Activated B cell treated with CpG ODN at 0.5 μM for 24 hours (primary cell): ENCODE results near the gene PUS3. TPM values are rescaled to one million over a fixed set of nuclear protein-coding genes. Genes with fewer than 3 reads are reported as not detected.

Source experiments
- ATAC-seq: fragments of 200-7000 bp; cut with Tn5 transposase; one replicate; pipeline ENCODE4 v1.10.0; 2021; ENCODE audit warnings: low read depth, mild to moderate bottlenecking, moderate library complexity
- CTCF ChIA-PET: fragments of 350-600 bp; sonication (Branson Sonifier 250); formaldehyde crosslinking; loops from one replicate; lab custom pipeline; 2021; ENCODE audit warnings: antibody characterized with exemption; lab: Charles Lee
- POLR2A ChIA-PET: fragments of 350-600 bp; sonication (Branson Sonifier 250); formaldehyde crosslinking; loops from one replicate; lab custom pipeline; 2021; ENCODE audit warnings: antibody characterized with exemption; lab: Charles Lee
- DNase-seq: peaks from one replicate; pipeline ENCODE4 v3.0.0; 2022
- H3K27ac Mint-ChIP-seq: one replicate; pipeline ENCODE4 v1.8.0; 2020; ENCODE audit warnings: mixed read lengths
- H3K27me3 Mint-ChIP-seq: one replicate; pipeline ENCODE4 v1.8.0; 2021; ENCODE audit warnings: mixed read lengths
- H3K36me3 Mint-ChIP-seq: one replicate; pipeline ENCODE4 v1.8.0; 2021; ENCODE audit warnings: low read depth, mixed read lengths
- H3K4me1 Mint-ChIP-seq: one replicate; pipeline ENCODE4 v1.8.0; 2021; ENCODE audit warnings: mixed read lengths
- H3K4me3 Mint-ChIP-seq: one replicate; pipeline ENCODE4 v1.8.0; 2020; ENCODE audit warnings: mild to moderate bottlenecking, mixed read lengths
- H3K9me3 Mint-ChIP-seq: one replicate; pipeline ENCODE4 v1.8.0; 2020; ENCODE audit warnings: mixed read lengths
- CTCF ChIP-seq: fragments of 200-600 bp; IDR thresholded peaks from one replicate; pipeline ENCODE4 v1.8.0; 2022; ENCODE audit warnings: antibody characterized with exemption, mild to moderate bottlenecking
- intact Hi-C: fragments of 100-400 bp; cut with micrococcal nuclease; formaldehyde crosslinking; loops from one replicate; pipeline ENCODE4 v1.15.1; 2024
- total RNA-seq: library from RNA; stranded (reverse); gene quantifications from 2 replicates; pipeline ENCODE4 v1.2.3, GENCODE V29; 2022

The PUS3 gene
- 10.2 and 13.2 TPM in 2 replicates for total RNA-seq

GRCh38 chr11:125902927-125903710 lies at the start of gene PUS3:
TSS of gene PUS3 (minus strand) at chr11:125903206. CDS start at chr11:125896284, 6,922 bp downstream.
- Mint-ChIP-seq H3K27ac (peak within 1 kb of the TSS; percentile 88), H3K9me3 (no peaks in the 10 kb centered on the region), H3K36me3 (peaks cover 30% of the 10 kb centered on the region), H3K4me1 (peaks cover 31% of the 10 kb centered on the region), H3K27me3 (peaks cover 22% of the 10 kb centered on the region), H3K4me3 (peak within 1 kb of the TSS; percentile 94)
- POLR2A ChIA-PET = interaction anchor here (0.6 to 2.7 kb wide), 10 partner anchors 11 to 950 kb away, joined by 3 to 64 read pairs (median 4); partner anchors contain the start of genes CCDC15, CHEK1, DCPS and HYLS1
- DNase-seq = peak; percentile 77
- peak; percentile 96 for ATAC-seq
- intact Hi-C loops = loop anchor here (1.0 to 5.0 kb wide), 5 partner anchors 16 to 366 kb away; partner anchors contain the start of genes CDON, CHEK1, FAM118B and FOXRED1
- CTCF ChIA-PET = interaction anchor here (1.0 to 1.6 kb wide), 3 partner anchors 15 to 278 kb away, joined by 3 to 13 read pairs (median 3); partner anchors contain the start of gene HYLS1
- TF ChIP-seq CTCF = no peak

GRCh38 chr11:125952559-125952958 lies 49.6 kb upstream of the PUS3 start:
- ChIA-PET POLR2A (no interaction called here), CTCF (no interaction called here)
- TF ChIP-seq CTCF = no peak
- Mint-ChIP-seq H3K36me3 (no peaks in the 10 kb centered on the region), H3K9me3 (no peaks in the 10 kb centered on the region), H3K4me3 (no peak overlapping the region), H3K27me3 (peaks cover 4% of the 10 kb centered on the region), H3K27ac (no peak overlapping the region), H3K4me1 (no peaks in the 10 kb centered on the region)
- DNase-seq (no peak), ATAC-seq (no peak)
- intact Hi-C loops = no loop called here

GRCh38 chr11:125951731-125952130 lies 48.7 kb upstream of the PUS3 start:
- DNase-seq (no peak), ATAC-seq (no peak)
- intact Hi-C loops = no loop called here
- Mint-ChIP-seq H3K27ac (no peak overlapping the region), H3K9me3 (no peaks in the 10 kb centered on the region), H3K4me1 (no peaks in the 10 kb centered on the region), H3K4me3 (no peak overlapping the region), H3K27me3 (peaks cover 7% of the 10 kb centered on the region), H3K36me3 (no peaks in the 10 kb centered on the region)
- ChIA-PET CTCF (no interaction called here), POLR2A (no interaction called here)
- TF ChIP-seq CTCF = no peak

- CTCF ChIA-PET = no interaction called here
- no peak overlapping the region for H3K4me3 Mint-ChIP-seq
- H3K27ac Mint-ChIP-seq = no peak overlapping the region
- no peaks in the 10 kb centered on the region for H3K36me3 Mint-ChIP-seq
- POLR2A ChIA-PET = no interaction called here
- no peak for ATAC-seq
- peaks cover 7% of the 10 kb centered on the region for H3K27me3 Mint-ChIP-seq
- no peaks in the 10 kb centered on the region for H3K4me1 Mint-ChIP-seq
- intact Hi-C loops = no loop called here
- H3K9me3 Mint-ChIP-seq = no peaks in the 10 kb centered on the region
- no peak for DNase-seq
- TF ChIP-seq CTCF = no peak
Measured at GRCh38 chr11:125950696-125951651, 48.0 kb upstream of the PUS3 start.

GRCh38 chr11:125950178-125950490 lies 47.1 kb upstream of the PUS3 start:
- H3K4me3 Mint-ChIP-seq = no peak overlapping the region
- H3K27ac Mint-ChIP-seq = no peak overlapping the region
- no peaks in the 10 kb centered on the region for H3K36me3 Mint-ChIP-seq
- POLR2A ChIA-PET = no interaction called here
- DNase-seq (no peak), ATAC-seq (no peak)
- no peaks in the 10 kb centered on the region for H3K4me1 Mint-ChIP-seq
- no peaks in the 10 kb centered on the region for H3K9me3 Mint-ChIP-seq
- intact Hi-C loops = no loop called here
- TF ChIP-seq CTCF = no peak
- H3K27me3 Mint-ChIP-seq = peaks cover 7% of the 10 kb centered on the region
- CTCF ChIA-PET = no interaction called here
